RPMI7951 (cell line): ENCODE measurements around the gene MMAB. TPM values are rescaled to one million over a fixed set of nuclear protein-coding genes. Genes with fewer than 3 reads are reported as not detected.

ENCODE experiments used
- DNase-seq: peaks from one replicate; pipeline ENCODE4 v3.0.0-alpha.2; 2012; ENCODE audit warnings: low read depth
- total RNA-seq: library from RNA; depleted of rRNA; stranded (reverse); fragments of >200 nt; shearing (Covaris generic); gene quantifications from 2 replicates; pipeline ENCODE4 v1.2.3, GENCODE V29; 2014; rRNA removed

MMAB gene
- total RNA-seq, 1 experiment from 2014 or later, result 26.1 TPM

GRCh38 chr12:109513051-109513450, 60.3 kb downstream of the MMAB start:
- DNase-seq, result no peak

- DNase-seq, result no peak
These were observed 60.7 kb downstream of the MMAB start for GRCh38 chr12:109512608-109513007.

DNA sequence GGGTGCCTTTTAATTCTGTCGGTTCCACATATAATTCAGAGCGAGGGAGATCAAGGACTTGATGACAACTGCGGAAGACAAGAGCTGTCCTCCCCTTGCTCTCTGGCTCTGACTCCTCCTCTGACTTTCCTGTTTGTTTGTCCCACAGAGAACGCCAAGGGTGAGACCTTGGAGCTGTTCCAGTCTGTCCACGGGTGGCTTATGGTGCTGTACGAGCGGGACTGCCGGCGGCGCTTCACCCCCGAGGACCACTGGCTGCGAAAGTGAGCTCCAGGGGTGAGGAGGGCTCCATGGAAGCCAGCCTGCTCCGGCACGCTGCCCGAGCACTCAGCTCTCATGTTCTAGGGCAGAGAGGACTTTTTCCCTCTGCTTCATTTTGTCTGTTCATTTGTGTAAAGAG, 63.1 kb downstream of the MMAB start:
- DNase-seq, result no peak

- no peak for DNase-seq
These were observed 69.2 kb downstream of the MMAB start for GRCh38 chr12:109504068-109504467.

Other genes with a start within 250 kb of the MMAB start
- not detected in 2 replicates for gene MYO1H, start 225.6 kb downstream of the MMAB start, total RNA-seq
- 28.6 and 37.5 TPM in 2 replicates for gene KCTD10, start 96.2 kb downstream of the MMAB start, total RNA-seq
- 22.6 and 23.3 TPM in 2 replicates for gene UBE3B, start 95.9 kb downstream of the MMAB start, total RNA-seq
- 12.1 and 18.0 TPM in 2 replicates for gene MVK, start 290 bp upstream of the MMAB start, total RNA-seq
- gene FAM222A, start 140.3 kb upstream of the MMAB start, total RNA-seq, result 0.24 and 0.39 TPM in 2 replicates